Ishikawa (cell line): ENCODE measurements around the gene PDE4D.

Experiments
- CREB1 ChIP-seq: IDR thresholded peaks from 2 replicates; pipeline ENCODE4 v1.6.1; 2012; ENCODE audit warnings: low read depth
- EP300 ChIP-seq: IDR thresholded peaks from 2 replicates; pipeline ENCODE4 v1.6.1; 2012; ENCODE audit warnings: borderline replicate concordance
- NFIC ChIP-seq: IDR thresholded peaks from 2 replicates; pipeline ENCODE4 v1.6.1; 2012
- TCF12 ChIP-seq: IDR thresholded peaks from 2 replicates; pipeline ENCODE4 v1.6.1; 2012; ENCODE audit warnings: low read depth
- YY1 ChIP-seq: IDR thresholded peaks from 2 replicates; pipeline ENCODE4 v1.6.1; 2012; ENCODE audit warnings: low read depth
- TF ChIP-seq, protein P1 (sequence below): IDR thresholded peaks from 2 replicates; pipeline ENCODE4 v1.6.1; 2012
- TF ChIP-seq, protein P2 (sequence below): IDR thresholded peaks from 2 replicates; pipeline ENCODE4 v1.6.1; 2012; ENCODE audit warnings: low read depth, mild to moderate bottlenecking

DNA sequence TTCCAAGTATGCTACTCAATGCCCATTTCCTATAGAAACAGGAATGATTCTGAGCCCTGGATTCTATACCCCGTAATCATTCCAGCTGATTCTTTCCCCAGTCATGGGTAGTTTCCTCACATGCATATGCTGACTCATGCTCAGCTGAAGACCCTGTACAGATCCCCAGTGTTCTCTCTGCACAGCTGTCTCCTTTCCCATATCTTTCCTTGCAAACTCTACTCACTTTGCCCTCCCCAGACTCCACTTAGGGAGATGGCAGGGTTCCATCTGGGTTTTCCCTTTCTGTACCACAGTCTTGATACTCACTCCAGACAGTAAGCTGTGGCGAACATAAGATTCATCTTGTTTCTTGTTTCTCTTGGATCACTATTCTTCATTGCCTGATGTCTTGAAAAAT, 953.1 kb downstream of the PDE4D start:
- TF ChIP-seq, protein P1, sequence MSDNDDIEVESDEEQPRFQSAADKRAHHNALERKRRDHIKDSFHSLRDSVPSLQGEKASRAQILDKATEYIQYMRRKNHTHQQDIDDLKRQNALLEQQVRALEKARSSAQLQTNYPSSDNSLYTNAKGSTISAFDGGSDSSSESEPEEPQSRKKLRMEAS = no peak
- TF ChIP-seq TCF12 (no peak), EP300 (no peak), CREB1 (no peak), NFIC (no peak), YY1 (no peak)
- TF ChIP-seq, protein P2, sequence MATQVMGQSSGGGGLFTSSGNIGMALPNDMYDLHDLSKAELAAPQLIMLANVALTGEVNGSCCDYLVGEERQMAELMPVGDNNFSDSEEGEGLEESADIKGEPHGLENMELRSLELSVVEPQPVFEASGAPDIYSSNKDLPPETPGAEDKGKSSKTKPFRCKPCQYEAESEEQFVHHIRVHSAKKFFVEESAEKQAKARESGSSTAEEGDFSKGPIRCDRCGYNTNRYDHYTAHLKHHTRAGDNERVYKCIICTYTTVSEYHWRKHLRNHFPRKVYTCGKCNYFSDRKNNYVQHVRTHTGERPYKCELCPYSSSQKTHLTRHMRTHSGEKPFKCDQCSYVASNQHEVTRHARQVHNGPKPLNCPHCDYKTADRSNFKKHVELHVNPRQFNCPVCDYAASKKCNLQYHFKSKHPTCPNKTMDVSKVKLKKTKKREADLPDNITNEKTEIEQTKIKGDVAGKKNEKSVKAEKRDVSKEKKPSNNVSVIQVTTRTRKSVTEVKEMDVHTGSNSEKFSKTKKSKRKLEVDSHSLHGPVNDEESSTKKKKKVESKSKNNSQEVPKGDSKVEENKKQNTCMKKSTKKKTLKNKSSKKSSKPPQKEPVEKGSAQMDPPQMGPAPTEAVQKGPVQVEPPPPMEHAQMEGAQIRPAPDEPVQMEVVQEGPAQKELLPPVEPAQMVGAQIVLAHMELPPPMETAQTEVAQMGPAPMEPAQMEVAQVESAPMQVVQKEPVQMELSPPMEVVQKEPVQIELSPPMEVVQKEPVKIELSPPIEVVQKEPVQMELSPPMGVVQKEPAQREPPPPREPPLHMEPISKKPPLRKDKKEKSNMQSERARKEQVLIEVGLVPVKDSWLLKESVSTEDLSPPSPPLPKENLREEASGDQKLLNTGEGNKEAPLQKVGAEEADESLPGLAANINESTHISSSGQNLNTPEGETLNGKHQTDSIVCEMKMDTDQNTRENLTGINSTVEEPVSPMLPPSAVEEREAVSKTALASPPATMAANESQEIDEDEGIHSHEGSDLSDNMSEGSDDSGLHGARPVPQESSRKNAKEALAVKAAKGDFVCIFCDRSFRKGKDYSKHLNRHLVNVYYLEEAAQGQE = no peak
